ENCODE measurements around the gene ZDHHC14.
A peak's percentile ranks its signal among the peaks of the same experiment; 100 is the strongest.

DNA sequence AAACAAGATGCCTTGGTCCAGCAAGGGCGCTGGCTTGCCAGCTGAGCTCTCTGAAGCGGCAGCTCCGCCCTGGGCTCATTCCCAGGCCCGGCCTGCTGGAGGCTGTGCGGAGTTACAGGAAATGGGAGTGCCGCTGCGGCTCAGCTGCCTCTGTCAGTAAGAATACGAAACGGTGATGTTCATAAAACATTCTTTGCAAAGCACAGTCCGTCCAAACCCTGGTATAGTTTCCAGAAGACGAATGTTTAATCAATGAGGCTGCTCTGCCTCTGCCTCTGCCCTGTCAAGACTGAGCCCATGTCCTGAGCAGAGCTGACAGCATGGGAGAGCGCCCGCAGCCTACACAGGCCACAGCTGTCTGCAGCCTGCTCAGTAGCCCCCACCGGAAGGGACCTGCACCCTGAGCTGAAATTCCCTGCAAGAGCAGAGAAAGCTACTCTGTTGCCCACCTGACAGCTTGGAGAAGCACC is 288.8 kb downstream of the ZDHHC14 start:
- TF ChIP-seq, protein P1, sequence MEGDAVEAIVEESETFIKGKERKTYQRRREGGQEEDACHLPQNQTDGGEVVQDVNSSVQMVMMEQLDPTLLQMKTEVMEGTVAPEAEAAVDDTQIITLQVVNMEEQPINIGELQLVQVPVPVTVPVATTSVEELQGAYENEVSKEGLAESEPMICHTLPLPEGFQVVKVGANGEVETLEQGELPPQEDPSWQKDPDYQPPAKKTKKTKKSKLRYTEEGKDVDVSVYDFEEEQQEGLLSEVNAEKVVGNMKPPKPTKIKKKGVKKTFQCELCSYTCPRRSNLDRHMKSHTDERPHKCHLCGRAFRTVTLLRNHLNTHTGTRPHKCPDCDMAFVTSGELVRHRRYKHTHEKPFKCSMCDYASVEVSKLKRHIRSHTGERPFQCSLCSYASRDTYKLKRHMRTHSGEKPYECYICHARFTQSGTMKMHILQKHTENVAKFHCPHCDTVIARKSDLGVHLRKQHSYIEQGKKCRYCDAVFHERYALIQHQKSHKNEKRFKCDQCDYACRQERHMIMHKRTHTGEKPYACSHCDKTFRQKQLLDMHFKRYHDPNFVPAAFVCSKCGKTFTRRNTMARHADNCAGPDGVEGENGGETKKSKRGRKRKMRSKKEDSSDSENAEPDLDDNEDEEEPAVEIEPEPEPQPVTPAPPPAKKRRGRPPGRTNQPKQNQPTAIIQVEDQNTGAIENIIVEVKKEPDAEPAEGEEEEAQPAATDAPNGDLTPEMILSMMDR (conservative IDR thresholded peaks at IDR 0.05 in 1 of 2, IDR thresholded peaks at IDR 0.05 in 1 of 2; ENCODE audit: extremely low read depth in 1 of 2, insufficient read depth in 1 of 2, low read depth in 1 of 2, low read length in 2 of 2), result peak in 1 of 2 donors; percentile 40
- no peak for TF ChIP-seq EZH2 (IDR thresholded peaks at IDR 0.05; ENCODE audit: borderline replicate concordance, low read length)
